OCI-LY1 (cell line): ENCODE data around the gene WDR55.
"Not testable (repeated sequence)": the region's sequence is repeated elsewhere in the genome, so short reads cannot be mapped to it uniquely, and the experiment has no call there.

ENCODE experiments used
- CTCF ChIP-seq: fragments of 200-600 bp; sonication (generic), shearing (Covaris generic); IDR thresholded peaks from 2 replicates; pipeline ENCODE4 v1.5.1; 2017; ENCODE audit warnings: mild to moderate bottlenecking, antibody characterized with exemption, low read length, moderate library complexity, mixed read lengths
- EZH2 ChIP-seq: fragments of 200-600 bp; sonication (generic), shearing (Covaris generic); IDR thresholded peaks from 2 replicates; pipeline ENCODE4 v1.8.0; 2017; ENCODE audit warnings: borderline replicate concordance, mixed run types, mild to moderate bottlenecking, antibody characterized with exemption, low read length, moderate library complexity, mixed read lengths

GRCh38 chr5:140638898-140639147, 25.9 kb upstream of the WDR55 start:
- TF ChIP-seq CTCF, EZH2: not testable (repeated sequence)
